ENCODE results near the gene IL4I1. TPM values are rescaled to one million over a fixed set of nuclear protein-coding genes. Genes with fewer than 3 reads are reported as not detected.

Gene IL4I1
- total RNA-seq, 1 experiment from 2014 or later, result not detected

- DNase-seq, result no peak
- Histone ChIP-seq H3K9me2 (replicated peaks; ENCODE audit: insufficient read depth, low read length) (no peaks in the 10 kb centered on the region), H3K27me3 (ENCODE audit: low read length) (no peaks in the 10 kb centered on the region), H4K20me1 (ENCODE audit: insufficient read depth, low read depth, low read length) (peaks cover 62% of the 10 kb centered on the region), H3K4me2 (ENCODE audit: low read depth, low read length, poor library complexity, severe bottlenecking) (no peak overlapping the region), H3K27ac (ENCODE audit: low read length) (no peak overlapping the region), H3K4me1 (ENCODE audit: low read length) (peaks cover 3% of the 10 kb centered on the region; the same call in 1 of the 2 replicates), H3K79me2 (ENCODE audit: low read length) (peaks cover 3% of the 10 kb centered on the region), H3K36me3 (ENCODE audit: insufficient read depth, low read length) (peaks cover 54% of the 10 kb centered on the region), H2AFZ (ENCODE audit: low read length) (no peak overlapping the region), H3K4me3 (ENCODE audit: low read length) (no peak overlapping the region), H3K9me3 (ENCODE audit: low read length) (no peaks in the 10 kb centered on the region), H3K9ac (ENCODE audit: low read length) (no peak overlapping the region)
Measured at GRCh38 chr19:49910179-49910578, 13.5 kb upstream of the IL4I1 start.

- no peaks in the 10 kb centered on the region for H3K79me2 ChIP-seq (ENCODE audit: low read length)
- no peak for DNase-seq
- no peaks in the 10 kb centered on the region for H3K9me3 ChIP-seq (ENCODE audit: low read length)
- H3K9ac ChIP-seq (ENCODE audit: low read length), result no peak overlapping the region
- no peaks in the 10 kb centered on the region for H3K27me3 ChIP-seq (ENCODE audit: low read length)
- peaks cover 51% of the 10 kb centered on the region for H4K20me1 ChIP-seq (ENCODE audit: insufficient read depth, low read depth, low read length)
- peaks cover 3% of the 10 kb centered on the region; the same call in 1 of the 2 replicates for H3K4me1 ChIP-seq (ENCODE audit: low read length)
- no peak overlapping the region for H2AFZ ChIP-seq (ENCODE audit: low read length)
- H3K36me3 ChIP-seq (ENCODE audit: insufficient read depth, low read length), result peaks cover 43% of the 10 kb centered on the region
- H3K9me2 ChIP-seq (replicated peaks; ENCODE audit: insufficient read depth, low read length), result no peaks in the 10 kb centered on the region
- no peak overlapping the region for H3K4me3 ChIP-seq (ENCODE audit: low read length)
- no peak overlapping the region for H3K4me2 ChIP-seq (ENCODE audit: low read depth, low read length, poor library complexity, severe bottlenecking)
- H3K27ac ChIP-seq (ENCODE audit: low read length), result no peak overlapping the region
Measured at GRCh38 chr19:49908480-49909420, 12.1 kb upstream of the IL4I1 start.

GRCh38 chr19:49907745-49908446, 11.2 kb upstream of the IL4I1 start:
- H3K79me2 ChIP-seq (ENCODE audit: low read length), result no peaks in the 10 kb centered on the region
- H2AFZ ChIP-seq (ENCODE audit: low read length), result no peak overlapping the region
- peaks cover 8% of the 10 kb centered on the region for H3K4me1 ChIP-seq (ENCODE audit: low read length)
- peaks cover 37% of the 10 kb centered on the region for H3K36me3 ChIP-seq (ENCODE audit: insufficient read depth, low read length)
- no peaks in the 10 kb centered on the region for H3K9me2 ChIP-seq (replicated peaks; ENCODE audit: insufficient read depth, low read length)
- no peak overlapping the region for H3K4me2 ChIP-seq (ENCODE audit: low read depth, low read length, poor library complexity, severe bottlenecking)
- no peak overlapping the region for H3K9ac ChIP-seq (ENCODE audit: low read length)
- no peaks in the 10 kb centered on the region for H3K9me3 ChIP-seq (ENCODE audit: low read length)
- no peak overlapping the region for H3K27ac ChIP-seq (ENCODE audit: low read length)
- H3K4me3 ChIP-seq (ENCODE audit: low read length), result no peak overlapping the region
- H4K20me1 ChIP-seq (ENCODE audit: insufficient read depth, low read depth, low read length), result peaks cover 46% of the 10 kb centered on the region
- DNase-seq, result no peak
- H3K27me3 ChIP-seq (ENCODE audit: low read length), result no peaks in the 10 kb centered on the region

DNA sequence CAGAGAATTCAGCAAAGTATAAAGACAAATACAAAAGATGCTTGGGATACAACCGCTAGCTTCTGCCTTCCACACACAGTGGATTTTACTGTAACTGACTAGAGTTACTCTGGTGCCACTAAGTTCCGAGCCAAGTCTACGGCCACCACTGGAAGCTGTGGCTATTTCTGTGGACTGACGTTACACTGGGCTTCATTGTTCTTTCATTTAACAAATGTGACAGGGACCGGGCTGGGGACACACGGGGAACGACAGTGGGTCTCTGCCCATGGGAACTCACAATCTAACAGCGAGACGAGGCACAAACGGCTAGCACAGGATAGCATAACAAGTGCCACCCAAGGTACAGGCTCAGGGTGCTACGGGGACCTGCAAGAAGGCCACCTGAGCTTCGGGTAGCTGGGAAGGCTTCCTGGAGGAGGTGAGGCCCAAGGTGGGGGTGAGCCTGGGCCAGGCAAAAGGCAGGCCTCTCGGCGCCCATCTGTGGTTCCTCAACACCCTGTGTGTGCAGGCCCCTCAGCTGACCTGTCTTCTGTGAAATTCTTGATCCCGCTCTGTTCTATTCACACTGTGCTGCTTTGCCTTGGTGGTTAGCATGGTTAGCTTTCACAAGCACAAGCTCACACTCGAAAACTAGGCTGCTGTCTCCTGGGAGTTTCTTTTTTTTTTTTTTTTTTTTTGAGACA, 10.3 kb upstream of the IL4I1 start:
- H3K27ac ChIP-seq (ENCODE audit: low read length), result no peak overlapping the region
- DNase-seq, result no peak

GRCh38 chr19:49904136-49904535, 7.4 kb upstream of the IL4I1 start:
- no peak for DNase-seq
- H3K4me2 ChIP-seq (ENCODE audit: low read depth, low read length, poor library complexity, severe bottlenecking), result no peak overlapping the region
- H3K36me3 ChIP-seq (ENCODE audit: insufficient read depth, low read length), result peaks cover 15% of the 10 kb centered on the region
- H3K9me3 ChIP-seq (ENCODE audit: low read length), result no peaks in the 10 kb centered on the region
- H3K27me3 ChIP-seq (ENCODE audit: low read length), result no peaks in the 10 kb centered on the region
- H4K20me1 ChIP-seq (ENCODE audit: insufficient read depth, low read depth, low read length), result peaks cover 23% of the 10 kb centered on the region
- H3K4me1 ChIP-seq (ENCODE audit: low read length), result peaks cover 8% of the 10 kb centered on the region
- H3K9me2 ChIP-seq (replicated peaks; ENCODE audit: insufficient read depth, low read length), result no peaks in the 10 kb centered on the region
- H3K27ac ChIP-seq (ENCODE audit: low read length), result no peak overlapping the region
- H3K9ac ChIP-seq (ENCODE audit: low read length), result no peak overlapping the region
- H3K4me3 ChIP-seq (ENCODE audit: low read length), result no peak overlapping the region
- no peaks in the 10 kb centered on the region for H3K79me2 ChIP-seq (ENCODE audit: low read length)
- H2AFZ ChIP-seq (ENCODE audit: low read length), result no peak overlapping the region

More for the DNA sequence above, 10.3 kb upstream of the IL4I1 start:
- Histone ChIP-seq H3K4me3 (ENCODE audit: low read length) (no peak overlapping the region), H3K4me1 (ENCODE audit: low read length) (peaks cover 8% of the 10 kb centered on the region), H3K4me2 (ENCODE audit: low read depth, low read length, poor library complexity, severe bottlenecking) (no peak overlapping the region), H3K79me2 (ENCODE audit: low read length) (no peaks in the 10 kb centered on the region), H3K9me3 (ENCODE audit: low read length) (no peaks in the 10 kb centered on the region), H2AFZ (ENCODE audit: low read length) (no peak overlapping the region), H3K36me3 (ENCODE audit: insufficient read depth, low read length) (peaks cover 30% of the 10 kb centered on the region), H3K9me2 (replicated peaks; ENCODE audit: insufficient read depth, low read length) (no peaks in the 10 kb centered on the region), H4K20me1 (ENCODE audit: insufficient read depth, low read depth, low read length) (peaks cover 40% of the 10 kb centered on the region), H3K9ac (ENCODE audit: low read length) (no peak overlapping the region), H3K27me3 (ENCODE audit: low read length) (no peaks in the 10 kb centered on the region)

DNA sequence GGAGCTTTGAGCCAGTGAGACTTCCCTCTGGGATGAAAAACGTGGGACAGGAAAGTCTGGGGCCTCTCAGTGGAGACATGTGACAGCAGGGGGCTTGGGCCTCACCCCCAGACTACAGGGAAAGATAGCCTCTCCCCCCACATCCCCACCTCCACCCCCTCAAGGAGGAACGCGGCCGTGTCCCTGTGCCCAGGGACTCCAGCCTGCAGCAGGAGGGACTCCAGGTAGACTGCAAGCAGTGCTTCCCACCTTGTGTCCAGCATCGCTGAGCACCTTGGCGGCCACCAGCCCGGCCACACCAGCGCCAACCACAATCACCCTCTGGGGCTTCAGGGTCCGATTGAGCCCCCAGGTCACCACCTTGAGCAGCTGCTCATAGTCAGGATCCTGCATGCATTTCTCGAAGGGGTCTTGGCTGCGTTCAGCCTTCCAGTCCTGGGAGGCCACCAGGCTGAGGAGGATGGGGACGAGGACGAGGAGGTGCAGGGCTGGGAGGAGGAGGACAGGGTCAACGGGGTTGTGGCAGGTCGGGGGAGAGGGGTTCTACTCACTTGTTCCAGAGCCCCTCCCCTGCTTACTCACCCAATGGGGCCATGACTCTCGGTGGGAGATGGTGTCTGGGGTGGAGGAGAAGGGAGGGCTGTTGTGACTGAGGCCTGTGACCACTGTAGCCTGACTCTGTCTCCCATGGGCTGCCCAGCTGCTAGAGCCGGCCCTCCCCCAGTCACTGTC, 955 bp downstream of the IL4I1 start:
- Histone ChIP-seq H3K4me1 (ENCODE audit: low read length) (peaks cover 16% of the 10 kb centered on the region), H3K36me3 (ENCODE audit: insufficient read depth, low read length) (no peaks in the 10 kb centered on the region), H3K27ac (ENCODE audit: low read length) (no peak overlapping the region), H2AFZ (ENCODE audit: low read length) (no peak overlapping the region), H3K9ac (ENCODE audit: low read length) (no peak overlapping the region), H3K27me3 (ENCODE audit: low read length) (peaks cover 3% of the 10 kb centered on the region; the same call in 1 of the 2 replicates), H3K9me2 (replicated peaks; ENCODE audit: insufficient read depth, low read length) (no peaks in the 10 kb centered on the region), H3K9me3 (ENCODE audit: low read length) (no peaks in the 10 kb centered on the region), H4K20me1 (ENCODE audit: insufficient read depth, low read depth, low read length) (0 out of 2 replicates have a peak, but pooled peaks cover 10% of the 10 kb centered on the region), H3K4me2 (ENCODE audit: low read depth, low read length, poor library complexity, severe bottlenecking) (no peak overlapping the region), H3K4me3 (ENCODE audit: low read length) (no peak overlapping the region), H3K79me2 (ENCODE audit: low read length) (no peaks in the 10 kb centered on the region)
- no peak for DNase-seq

DNA sequence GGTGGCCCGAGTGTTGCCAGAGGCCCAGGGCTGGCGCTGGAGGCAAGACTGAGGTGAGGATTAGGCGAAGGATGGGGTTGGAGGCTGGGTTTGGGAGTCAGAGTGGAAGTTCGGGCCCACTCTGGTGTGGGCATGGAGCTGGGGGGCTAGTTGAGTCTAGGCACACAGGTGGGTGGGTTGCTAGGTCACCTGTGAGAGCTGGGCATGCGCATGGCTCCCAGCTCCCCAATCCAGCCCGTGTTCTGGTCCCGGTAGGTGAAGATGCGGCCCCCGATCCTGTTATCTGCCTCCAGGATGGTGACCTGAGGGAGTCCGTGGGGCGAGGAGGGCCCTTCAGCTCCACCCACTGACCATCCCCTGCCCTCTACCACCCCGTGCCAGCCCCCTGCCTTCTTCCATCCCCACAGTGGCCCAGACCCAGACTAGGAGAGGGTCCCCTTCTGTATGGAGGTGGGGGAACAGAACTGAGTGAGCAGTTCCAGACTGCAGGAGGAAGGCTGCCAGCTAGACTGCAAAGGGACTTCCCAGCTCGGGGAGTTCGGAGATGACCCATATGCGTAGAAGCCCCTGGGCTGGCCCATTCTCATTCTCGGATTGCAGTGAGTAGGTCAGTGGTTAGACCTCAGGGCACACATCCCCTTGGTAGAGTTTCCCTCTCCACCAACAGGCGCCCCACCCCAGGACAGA, 1.7 kb downstream of the IL4I1 start:
- no peak overlapping the region for H2AFZ ChIP-seq (ENCODE audit: low read length)
- DNase-seq, result no peak
- H3K79me2 ChIP-seq (ENCODE audit: low read length), result no peaks in the 10 kb centered on the region
- H3K27me3 ChIP-seq (ENCODE audit: low read length), result peaks cover 3% of the 10 kb centered on the region; the same call in 1 of the 2 replicates
- no peak overlapping the region for H3K9ac ChIP-seq (ENCODE audit: low read length)
- H3K9me2 ChIP-seq (replicated peaks; ENCODE audit: insufficient read depth, low read length), result no peaks in the 10 kb centered on the region
- H3K4me1 ChIP-seq (ENCODE audit: low read length), result peaks cover 22% of the 10 kb centered on the region
- no peak overlapping the region for H3K4me2 ChIP-seq (ENCODE audit: low read depth, low read length, poor library complexity, severe bottlenecking)
- no peak overlapping the region for H3K27ac ChIP-seq (ENCODE audit: low read length)
- H3K9me3 ChIP-seq (ENCODE audit: low read length), result no peaks in the 10 kb centered on the region
- H3K4me3 ChIP-seq (ENCODE audit: low read length), result no peak overlapping the region
- 0 out of 2 replicates have a peak, but pooled peaks cover 10% of the 10 kb centered on the region for H4K20me1 ChIP-seq (ENCODE audit: insufficient read depth, low read depth, low read length)
- H3K36me3 ChIP-seq (ENCODE audit: insufficient read depth, low read length), result no peaks in the 10 kb centered on the region

Data from Karpas-422 (cell line).